Prostate gland (tissue), 2 donors: ENCODE results near the gene CACNA1E.

Source experiments
- CTCF ChIP-seq, 4 experiments: fragments of 200-600 bp in 2 of 4; fragments of 450-650 bp in 2 of 4; sonication (generic) in 2 of 4; IDR thresholded peaks; 1 replicate in 3 of 4; 2 replicates in 1 of 4; pipeline ENCODE4 v1.5.1; 2016 to 2019; ENCODE audit warnings: antibody characterized with exemption in 4 of 4, mild to moderate bottlenecking in 2 of 4, moderate library complexity in 2 of 4
- POLR2AphosphoS5 ChIP-seq: sonication (generic); formaldehyde crosslinking; IDR thresholded peaks from one replicate; pipeline ENCODE4 v1.6.1; 2017; ENCODE audit warnings: antibody characterized with exemption

- no peak for TF ChIP-seq CTCF (IDR thresholded peaks at IDR 0.05)
- TF ChIP-seq POLR2AphosphoS5, result no peak
Measured at GRCh38 chr1:181675091-181675917, 192.0 kb downstream of the CACNA1E start.
